Measurements from ENCODE around the gene XRCC4.
"Not testable (repeated sequence)": the region's sequence is repeated elsewhere in the genome, so short reads cannot be mapped to it uniquely, and the experiment has no call there.

Gene XRCC4

GRCh38 chr5:83192947-83193346, 115.6 kb downstream of the XRCC4 start:
- DNase-seq = no peak

DNA sequence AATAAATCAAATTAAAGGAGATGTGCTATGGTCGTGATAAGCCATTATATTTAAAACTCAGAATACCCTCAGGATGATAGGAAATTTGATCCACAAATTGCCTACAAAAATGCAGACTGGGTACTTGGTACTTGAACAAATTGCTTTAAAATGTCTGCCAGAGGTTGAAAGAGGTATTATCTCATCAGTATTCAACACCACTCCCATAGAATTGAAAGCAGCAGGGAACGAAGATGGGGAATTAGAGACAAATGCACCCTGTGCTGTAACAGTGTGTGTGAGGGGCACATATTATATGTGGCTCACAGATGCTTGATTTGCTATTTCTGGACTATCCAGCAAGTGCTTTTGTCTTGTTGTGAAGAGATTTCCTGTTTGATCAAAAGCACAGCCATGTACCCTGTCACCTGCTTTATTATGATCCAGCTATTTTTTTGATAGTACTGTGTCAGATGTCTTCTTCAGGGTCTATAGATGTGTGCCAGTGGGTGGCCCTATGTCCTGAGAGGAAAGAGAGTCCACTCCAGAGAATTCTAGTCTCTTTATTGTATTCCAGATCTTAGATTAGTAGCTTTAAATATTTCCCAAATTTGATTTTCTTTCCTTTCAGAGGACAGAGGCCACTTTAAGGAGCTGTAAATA, 120.1 kb downstream of the XRCC4 start:
- DNase-seq = no peak

DNA sequence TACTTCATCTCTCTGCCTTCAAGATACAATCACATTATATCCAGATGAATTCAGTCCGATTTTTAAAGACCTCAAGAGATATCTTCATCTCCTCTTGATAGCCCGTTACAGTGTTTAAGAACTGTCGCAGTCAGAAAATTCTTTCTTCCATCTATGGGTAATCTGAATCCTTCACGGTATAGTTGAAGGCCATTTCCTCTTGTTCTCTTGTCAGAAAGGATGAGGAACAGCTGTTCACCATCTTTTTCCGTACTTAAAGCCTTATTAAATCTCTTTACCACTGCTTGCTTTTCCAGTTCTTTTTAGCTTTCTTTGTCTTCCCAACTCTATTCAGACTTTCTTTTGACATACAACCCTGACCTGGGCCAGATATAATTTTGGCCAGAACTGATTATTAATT, 121.8 kb downstream of the XRCC4 start:
- DNase-seq = no peak

- no peak for DNase-seq
These were observed 127.3 kb downstream of the XRCC4 start for GRCh38 chr5:83204651-83205050.

DNA sequence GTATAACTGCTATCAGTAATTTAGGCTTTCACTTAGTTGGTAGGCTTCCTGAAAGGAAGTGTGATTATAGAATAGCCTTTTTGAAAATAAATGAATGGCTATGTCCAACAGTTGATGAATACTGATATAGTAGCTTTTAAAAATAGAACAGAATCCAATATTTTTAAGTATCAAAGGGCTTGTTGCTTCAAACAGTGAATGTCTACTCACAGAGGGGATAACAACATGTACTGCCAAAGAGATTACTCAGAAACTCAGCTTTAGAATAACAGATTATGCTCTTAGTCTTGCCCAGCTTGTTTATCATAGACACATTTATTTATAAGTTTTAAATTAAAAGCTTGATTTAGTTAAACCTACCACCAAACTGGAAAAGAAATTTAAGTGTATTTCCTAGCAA, 132.6 kb downstream of the XRCC4 start:
- DNase-seq = no peak

DNA sequence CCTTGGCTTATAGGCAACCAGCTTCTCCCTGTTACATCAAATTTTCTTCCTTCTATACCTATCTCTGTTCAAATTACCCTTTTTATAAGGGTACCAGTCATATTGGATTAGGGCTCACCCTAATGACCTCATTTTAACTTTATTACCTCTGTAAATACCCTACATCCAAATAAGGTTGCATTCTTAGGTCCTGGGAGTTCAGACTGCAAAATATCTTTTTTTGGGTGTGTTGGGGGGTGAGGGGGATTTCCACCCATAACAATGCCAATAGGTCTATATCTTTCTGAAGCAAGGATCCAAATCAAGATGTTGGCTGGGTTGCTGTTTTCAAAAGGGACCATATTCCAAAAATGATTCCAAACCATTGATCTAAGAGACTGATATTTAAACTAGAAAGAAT, 141.7 kb downstream of the XRCC4 start:
- DNase-seq = no peak

DNA sequence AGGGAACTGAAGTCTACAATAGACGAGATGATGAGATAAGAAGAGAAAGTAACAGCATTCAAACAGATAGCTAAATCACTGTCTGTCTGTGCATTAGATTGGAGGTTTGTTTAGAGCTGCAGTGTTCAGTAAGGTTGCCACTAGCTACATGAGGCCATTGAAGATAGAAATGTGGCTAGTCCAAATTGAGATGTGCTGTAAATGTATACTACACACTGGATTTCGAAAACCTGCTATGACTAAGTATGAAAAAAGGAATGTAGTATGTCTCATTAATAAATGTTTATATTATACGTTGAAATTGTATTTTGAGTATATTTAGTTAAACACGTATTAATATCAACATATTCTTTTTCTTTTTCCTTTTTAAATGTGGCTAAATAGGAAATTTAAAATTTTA, 142.1 kb downstream of the XRCC4 start:
- no peak for DNase-seq

DNA sequence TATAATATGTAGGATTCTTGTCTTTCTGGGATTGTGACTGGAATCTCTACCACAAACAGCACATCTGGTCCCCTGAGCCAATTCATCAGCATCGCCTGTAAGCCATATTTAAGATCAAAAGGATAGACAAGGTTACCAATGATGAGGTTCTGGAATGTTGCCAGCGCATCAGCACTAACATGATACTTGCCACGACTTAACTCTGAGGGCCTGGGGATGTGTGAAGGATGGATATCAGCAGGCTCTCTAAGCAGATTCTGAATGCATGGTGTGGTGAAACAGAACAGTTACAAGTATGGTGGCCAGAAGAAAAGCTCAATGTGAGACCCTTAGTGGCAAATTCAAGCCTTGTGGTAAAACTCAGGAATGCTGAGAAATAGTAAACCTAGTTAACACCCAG, 143.0 kb downstream of the XRCC4 start:
- DNase-seq = no peak

DNA sequence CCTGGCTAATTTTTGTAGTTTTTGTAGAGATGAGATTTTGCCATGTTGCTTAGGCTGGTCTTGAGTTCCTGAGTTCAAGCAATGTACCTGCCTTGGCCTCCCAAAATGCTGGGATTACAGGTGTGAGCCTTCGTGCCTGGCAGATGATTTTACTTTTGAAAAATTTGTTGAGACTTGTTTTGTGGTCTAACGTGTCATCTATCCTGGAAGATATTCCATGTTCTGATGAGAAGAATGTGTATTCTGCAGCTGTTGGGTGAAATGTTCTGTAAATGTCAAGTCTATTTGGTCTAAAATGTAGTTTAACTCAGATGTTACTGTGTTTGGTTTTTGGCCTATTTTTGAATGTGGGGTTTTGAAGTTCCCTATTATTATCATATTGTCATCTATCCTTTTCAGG, 145.6 kb downstream of the XRCC4 start:
- no peak for DNase-seq

GRCh38 chr5:83227611-83228010, 150.3 kb downstream of the XRCC4 start:
- no peak for DNase-seq

DNA sequence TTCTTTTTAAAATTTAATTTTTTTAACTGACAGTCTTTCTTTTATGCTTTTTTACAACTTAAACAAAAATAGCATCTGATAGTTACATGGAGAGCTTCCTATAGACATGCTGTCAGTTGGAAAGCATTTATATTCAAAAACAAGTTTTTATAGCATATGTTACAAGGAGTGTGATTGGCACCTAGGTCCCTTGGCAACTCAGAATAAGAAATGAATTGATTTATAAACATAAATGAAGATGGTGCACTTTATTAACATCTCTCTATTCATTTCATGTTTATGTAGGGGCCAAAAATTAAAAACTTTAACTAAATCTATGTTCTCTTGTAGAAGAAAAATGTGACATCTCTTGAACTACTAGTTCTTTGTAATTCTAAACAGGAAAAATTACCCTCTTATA, 153.2 kb downstream of the XRCC4 start:
- no peak for DNase-seq

GRCh38 chr5:83244516-83244915, 167.2 kb downstream of the XRCC4 start:
- no peak for DNase-seq

- DNase-seq = no peak
These were observed 167.7 kb downstream of the XRCC4 start for GRCh38 chr5:83245037-83245436.

DNA sequence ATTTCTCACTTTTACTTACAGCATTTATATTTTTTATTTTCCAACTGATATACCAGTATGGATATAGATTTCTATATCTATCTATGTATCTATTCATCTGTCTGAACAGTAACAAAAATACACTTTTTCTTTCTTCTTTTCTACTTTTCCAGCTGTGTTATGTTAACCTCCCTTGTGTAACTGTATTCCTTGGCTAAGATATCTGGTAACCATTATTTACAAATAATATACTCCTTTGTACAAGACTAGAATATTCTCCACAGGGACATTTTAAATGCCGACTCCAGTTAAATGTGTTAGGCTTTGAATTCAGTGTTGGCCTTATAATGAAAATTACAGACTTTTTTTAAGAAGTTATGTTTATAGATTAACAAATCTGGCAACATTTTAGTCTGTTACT, 168.7 kb downstream of the XRCC4 start:
- no peak for DNase-seq

- no peak for DNase-seq
These were observed 171.8 kb downstream of the XRCC4 start for GRCh38 chr5:83249156-83249555.

- no peak for DNase-seq
These were observed 174.5 kb downstream of the XRCC4 start for GRCh38 chr5:83251849-83252248.

GRCh38 chr5:83253720-83254119, 176.4 kb downstream of the XRCC4 start:
- DNase-seq = no peak

GRCh38 chr5:83255268-83255667, 177.9 kb downstream of the XRCC4 start:
- DNase-seq = no peak

DNA sequence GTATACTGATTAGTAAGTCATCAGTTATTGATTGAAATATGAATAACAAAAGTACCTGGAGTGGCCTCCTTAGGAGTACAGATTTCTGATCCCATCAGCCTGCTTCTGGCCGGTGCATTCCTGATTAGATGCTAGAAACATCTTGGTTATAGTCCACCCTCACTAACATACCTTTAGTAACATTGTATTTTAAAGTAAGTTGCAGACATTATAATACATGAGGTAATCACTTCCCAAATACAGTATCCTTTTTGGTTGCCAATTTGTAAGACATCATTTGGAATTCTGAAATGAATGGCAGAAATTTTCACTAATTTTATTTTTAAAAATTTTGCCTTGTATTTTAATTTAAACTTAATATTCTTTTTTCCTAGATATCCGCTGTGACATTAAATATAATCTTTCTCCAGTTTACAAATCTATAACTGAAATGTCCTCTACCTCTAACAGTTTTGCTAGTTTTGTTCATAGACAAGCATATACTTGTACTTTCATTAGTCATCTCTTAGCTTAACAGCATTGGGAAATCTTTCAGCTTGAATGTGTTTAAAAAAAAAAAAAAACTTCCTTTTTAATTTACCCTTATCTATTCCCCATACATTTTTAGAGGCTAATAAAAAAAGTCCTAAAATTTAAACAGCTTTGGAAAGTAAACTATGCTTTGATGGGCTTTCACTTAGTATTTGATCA, 178.9 kb downstream of the XRCC4 start:
- DNase-seq = no peak

DNA sequence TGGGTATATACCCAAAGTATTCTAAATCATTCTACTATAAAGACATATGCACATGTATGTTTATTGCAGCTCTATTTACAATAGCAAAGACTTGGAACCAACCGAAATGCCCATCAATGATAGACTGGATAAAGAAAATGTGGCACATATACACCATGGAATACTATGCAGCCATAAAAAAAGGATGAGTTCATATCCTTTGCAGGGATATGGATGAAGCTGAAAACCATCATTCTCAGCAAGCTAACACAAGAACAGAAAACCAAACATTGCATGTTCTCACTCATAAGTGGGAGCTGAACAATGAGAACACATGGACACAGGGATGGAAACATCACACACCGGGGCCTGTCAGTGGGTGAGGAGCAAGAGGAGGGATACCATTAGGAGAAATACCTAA, 180.3 kb downstream of the XRCC4 start:
- not testable (repeated sequence) for DNase-seq

DNA sequence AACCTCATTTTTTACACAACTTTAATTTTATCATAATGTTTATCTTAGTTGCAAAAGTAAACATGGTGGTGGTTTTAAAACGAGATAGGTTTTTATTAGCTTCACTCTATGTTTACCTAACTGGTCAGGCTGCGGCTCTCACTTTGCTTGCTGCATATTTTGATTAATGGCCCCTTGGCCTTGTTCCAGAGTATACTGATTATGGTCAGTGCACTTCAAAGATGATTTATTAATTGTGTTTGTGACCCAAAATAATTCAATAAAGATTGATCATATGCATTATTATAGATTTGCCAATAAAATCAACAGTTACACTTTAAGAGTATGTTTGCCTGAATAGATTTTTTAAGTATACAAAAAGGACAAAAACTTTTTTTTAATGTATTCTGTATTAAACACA, 188.0 kb downstream of the XRCC4 start:
- DNase-seq = no peak

DNA sequence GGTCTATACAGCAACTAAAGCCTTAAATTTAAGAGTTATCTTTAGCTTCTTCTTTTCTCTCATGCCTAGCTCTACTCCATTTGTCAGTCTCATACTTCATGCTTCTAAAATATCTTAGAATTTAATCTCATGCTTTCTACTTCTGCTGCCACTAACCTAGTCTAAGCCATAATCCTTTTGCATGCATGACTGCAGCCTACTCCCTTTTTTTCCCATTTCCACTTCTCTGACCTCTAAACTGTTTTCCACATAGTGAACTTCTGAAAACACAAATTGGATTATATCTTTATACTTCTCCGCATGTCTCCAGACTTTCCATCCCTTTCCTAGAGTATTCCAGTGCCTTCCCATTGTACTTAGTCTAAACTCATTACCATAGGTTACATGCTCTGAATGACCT, 193.0 kb downstream of the XRCC4 start:
- no peak for DNase-seq

- no peak for DNase-seq
These were observed 199.8 kb downstream of the XRCC4 start for GRCh38 chr5:83277154-83277553.

GRCh38 chr5:83277953-83278352, 200.6 kb downstream of the XRCC4 start:
- DNase-seq = no peak

GRCh38 chr5:83281176-83281575, 203.8 kb downstream of the XRCC4 start:
- no peak for DNase-seq
